Neuronal stem cell (in vitro differentiated cells): ENCODE measurements around the gene RAP1GAP2.

Experiments
- DNase-seq: peaks from one replicate; pipeline ENCODE4 v3.0.0-alpha.2; 2013; ENCODE audit warnings: low spot score
- H2AFZ ChIP-seq: one replicate; pipeline ENCODE4 v1.6.1; 2013; ENCODE audit warnings: mild to moderate bottlenecking, low read length, inconsistent platforms
- H2AK5ac ChIP-seq: 2 replicates; pipeline ENCODE4 v1.6.1; 2013; ENCODE audit warnings: low read depth, mild to moderate bottlenecking, inconsistent platforms, low read length, moderate library complexity, mixed read lengths
- H2BK120ac ChIP-seq: 2 replicates; pipeline ENCODE4 v1.6.1; 2013; ENCODE audit warnings: low read depth, mild to moderate bottlenecking, inconsistent platforms, low read length, moderate library complexity, mixed read lengths
- H2BK12ac ChIP-seq: one replicate; pipeline ENCODE4 v1.6.1; 2013; ENCODE audit warnings: low read length, inconsistent platforms
- H2BK15ac ChIP-seq: 2 replicates; pipeline ENCODE4 v1.6.1; 2013; ENCODE audit warnings: mild to moderate bottlenecking, low read length, inconsistent platforms, mixed read lengths
- H2BK5ac ChIP-seq: one replicate; pipeline ENCODE4 v1.6.1; 2013; ENCODE audit warnings: inconsistent platforms, mild to moderate bottlenecking, low read length, moderate library complexity
- H3K14ac ChIP-seq: one replicate; pipeline ENCODE4 v1.6.1; 2013; ENCODE audit warnings: low read length, inconsistent platforms
- H3K18ac ChIP-seq: 2 replicates; pipeline ENCODE4 v1.6.1; 2013; ENCODE audit warnings: low read length, inconsistent platforms
- H3K23ac ChIP-seq: 2 replicates; pipeline ENCODE4 v1.6.1; 2013; ENCODE audit warnings: low read depth, mild to moderate bottlenecking, mixed read lengths, low read length, inconsistent platforms; ENCODE audit not compliant: poor library complexity
- H3K27ac ChIP-seq: replicated peaks from 3 replicates; pipeline ENCODE4 v1.5.1; 2013; ENCODE audit warnings: low read length, inconsistent platforms
- H3K27me3 ChIP-seq, 3 experiments: 2 replicates each; pipeline ENCODE4 v1.6.1; 2013; ENCODE audit warnings: low read length in 3 of 3, mild to moderate bottlenecking in 2 of 3, inconsistent platforms in 1 of 3, low read depth in 1 of 3, mixed read lengths in 1 of 3, moderate library complexity in 1 of 3; ENCODE audit not compliant: control insufficient read depth in 3 of 3, insufficient read depth in 3 of 3
- H3K36me3 ChIP-seq, 2 donors: replicated peaks in 1 of 2; 2 replicates each; pipeline ENCODE4 v1.6.1; 2013; ENCODE audit warnings: low read length in 2 of 2; ENCODE audit not compliant: control insufficient read depth in 2 of 2, insufficient read depth in 2 of 2
- H3K4ac ChIP-seq: 2 replicates; pipeline ENCODE4 v1.6.1; 2013; ENCODE audit warnings: inconsistent platforms, mild to moderate bottlenecking, low read length, moderate library complexity
- H3K4me1 ChIP-seq, 2 donors: 1 replicate in 1 of 2; 2 replicates in 1 of 2; pipeline ENCODE4 v1.6.1; 2013; ENCODE audit warnings: low read length in 2 of 2, low read depth in 1 of 2; ENCODE audit not compliant: control insufficient read depth in 2 of 2, insufficient read depth in 1 of 2
- H3K4me2 ChIP-seq: one replicate; pipeline ENCODE4 v1.6.1; 2013; ENCODE audit warnings: mild to moderate bottlenecking, low read length, inconsistent platforms; ENCODE audit not compliant: insufficient read depth, poor library complexity, severe bottlenecking
- H3K4me3 ChIP-seq, 2 donors: 2 replicates each; pipeline ENCODE4 v1.5.1; 2013; ENCODE audit warnings: low read length in 2 of 2, mild to moderate bottlenecking in 2 of 2, inconsistent platforms in 1 of 2, moderate library complexity in 1 of 2
- H3K79me1 ChIP-seq: one replicate; pipeline ENCODE4 v1.6.1; 2013; ENCODE audit warnings: low read depth, mild to moderate bottlenecking, inconsistent platforms, low read length, moderate library complexity
- H3K9ac ChIP-seq: one replicate; pipeline ENCODE4 v1.6.1; 2013; ENCODE audit warnings: mild to moderate bottlenecking, low read depth, low read length, inconsistent platforms; ENCODE audit not compliant: poor library complexity
- H3K9me3 ChIP-seq, 2 donors: replicated peaks in 1 of 2; 2 replicates each; pipeline versions ENCODE3 to v1.6.1; 2013; ENCODE audit warnings: low read length in 2 of 2, mild to moderate bottlenecking in 2 of 2, inconsistent platforms in 1 of 2, low read depth in 1 of 2, mixed read lengths in 1 of 2, moderate library complexity in 1 of 2; ENCODE audit not compliant: control insufficient read depth in 2 of 2, insufficient read depth in 1 of 2
- H4K8ac ChIP-seq: one replicate; pipeline ENCODE4 v1.6.1; 2013; ENCODE audit warnings: low read depth, mild to moderate bottlenecking, inconsistent platforms, low read length, moderate library complexity
- H4K91ac ChIP-seq: one replicate; pipeline ENCODE4 v1.6.1; 2013; ENCODE audit warnings: low read length, low read depth, mild to moderate bottlenecking, inconsistent platforms; ENCODE audit not compliant: poor library complexity
- WGBS, 2 donors: extraction: QIAGEN DNeasy Blood & Tissue Kit; methylation state at CpG; one replicate each; pipeline ENCODE4 v1.1.7; 2013; ENCODE audit warnings: missing lambda C conversion rate in 2 of 2, mixed read lengths in 1 of 2; ENCODE audit not compliant: insufficient read length in 2 of 2, insufficient replicate concordance in 1 of 2; ENCODE audit errors: extremely low coverage in 2 of 2; 5-methylcytosine and 5-hydroxymethylcytosine counted together

The RAP1GAP2 gene

DNA sequence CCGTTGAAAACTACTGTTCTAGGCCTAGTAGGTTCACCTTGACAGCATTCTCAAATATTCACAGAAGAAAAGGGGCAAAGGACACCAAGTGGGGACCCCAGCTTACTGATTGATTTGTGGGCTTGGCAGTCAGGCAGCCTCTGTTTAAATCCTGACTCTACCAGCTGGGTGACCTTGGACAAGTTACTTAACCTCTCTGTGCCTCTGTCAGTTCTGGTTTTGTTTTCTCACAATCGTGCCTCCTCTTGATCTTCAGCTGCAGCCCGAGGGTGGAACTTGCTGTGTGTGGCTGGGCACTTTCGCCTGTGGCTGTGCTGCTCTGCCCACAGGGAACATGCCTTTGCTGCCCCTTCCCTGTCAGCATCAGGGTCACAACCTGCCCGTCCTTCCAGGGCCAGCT lies 17.8 kb downstream of the RAP1GAP2 start:
- peak overlapping the region; percentile 53 for H2AFZ ChIP-seq
- H3K27ac ChIP-seq: peak overlapping the region; percentile 8
- peak overlapping the region; percentile 72 for H4K91ac ChIP-seq
- H2BK12ac ChIP-seq: peak overlapping the region; percentile 100
- H4K8ac ChIP-seq: no peak overlapping the region
- peak overlapping the region; percentile 84 for H3K14ac ChIP-seq
- DNase-seq: no peak
- H3K18ac ChIP-seq: peak overlapping the region; percentile 97
- H3K4me3 ChIP-seq: no peak overlapping the region
- peak overlapping the region; percentile 70 for H3K9ac ChIP-seq
- no peak overlapping the region for H3K4me2 ChIP-seq
- no peaks in the 10 kb centered on the region for H3K27me3 ChIP-seq
- peak overlapping the region; percentile 99 for H2AK5ac ChIP-seq
- H2BK5ac ChIP-seq: peak overlapping the region; percentile 93
- peak overlapping the region; percentile 69 for H3K23ac ChIP-seq
- no peaks in the 10 kb centered on the region for H3K9me3 ChIP-seq
- peaks cover 3% of the 10 kb centered on the region for H3K79me1 ChIP-seq
- WGBS, 2 donors: no CpG with 5 or more reads among the region's 5 CpGs
- H2BK15ac ChIP-seq: peak overlapping the region; percentile 98
- peak overlapping the region; percentile 76 for H2BK120ac ChIP-seq
- peak overlapping the region; percentile 91 for H3K4ac ChIP-seq
- H3K36me3 ChIP-seq: no peaks in the 10 kb centered on the region
- peaks cover 0 to 31% of the 10 kb centered on the region in 2 donors for H3K4me1 ChIP-seq

DNA sequence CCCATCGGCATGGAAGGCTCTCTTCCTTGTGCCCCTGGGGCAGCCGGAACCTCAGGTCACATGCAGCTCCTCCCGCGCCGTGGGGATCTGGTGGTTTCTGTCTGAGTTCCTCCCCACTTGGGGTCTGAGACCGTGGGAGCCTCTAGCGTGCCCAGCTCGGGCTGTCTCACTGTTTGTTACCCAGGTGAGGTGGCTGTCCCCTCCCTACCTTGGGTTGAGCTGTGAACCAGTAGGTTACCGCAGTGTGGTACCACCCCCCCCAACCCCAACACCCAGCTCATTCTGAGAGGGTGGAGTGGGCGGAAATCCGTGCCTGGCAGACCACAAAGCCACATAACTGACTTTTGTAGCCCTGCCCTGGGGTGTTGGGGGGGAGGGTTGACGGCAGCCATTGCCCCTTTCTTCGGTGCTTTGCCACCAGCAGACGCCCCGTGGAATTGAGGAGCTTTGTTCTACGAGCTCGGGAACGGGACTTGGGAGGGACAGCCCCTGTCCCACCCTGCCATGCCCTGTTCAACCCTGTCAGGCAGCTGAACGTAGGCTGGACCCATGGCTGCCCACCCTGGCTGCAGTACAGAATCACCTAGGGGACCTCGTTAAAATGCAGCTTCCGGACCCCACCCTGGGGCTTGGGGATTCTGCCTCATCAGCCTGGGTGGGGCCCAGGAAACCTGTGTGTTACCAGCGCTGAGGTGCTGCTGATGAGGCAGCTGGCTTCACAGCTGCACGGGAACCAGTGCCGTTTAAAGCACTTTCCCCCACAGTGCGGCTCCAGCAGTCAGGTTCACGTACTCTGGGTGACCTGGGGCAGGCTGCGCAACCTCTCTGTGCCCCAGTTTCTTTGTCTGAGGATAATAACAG lies 18.5 kb downstream of the RAP1GAP2 start:
- H3K4ac ChIP-seq: peak overlapping the region; percentile 91
- peak overlapping the region; percentile 76 for H2BK120ac ChIP-seq
- H3K79me1 ChIP-seq: peaks cover 3% of the 10 kb centered on the region
- peak overlapping the region; percentile 99 for H2AK5ac ChIP-seq
- no peak overlapping the region for H4K8ac ChIP-seq
- H3K4me1 ChIP-seq: peaks cover 0 to 31% of the 10 kb centered on the region in 2 donors
- H3K27ac ChIP-seq: peak overlapping the region; percentile 8
- no peaks in the 10 kb centered on the region for H3K27me3 ChIP-seq
- no peaks in the 10 kb centered on the region for H3K36me3 ChIP-seq
- H2BK5ac ChIP-seq: peak overlapping the region; percentile 93
- peak overlapping the region; percentile 70 for H3K9ac ChIP-seq
- DNase-seq: no peak
- peak overlapping the region; percentile 97 for H3K18ac ChIP-seq
- no CpG with 5 or more reads among the region's 27 CpGs for WGBS, 2 donors
- H3K14ac ChIP-seq: peak overlapping the region; percentile 84
- H3K9me3 ChIP-seq: no peaks in the 10 kb centered on the region
- H4K91ac ChIP-seq: peak overlapping the region; percentile 72
- peak overlapping the region; percentile 100 for H2BK12ac ChIP-seq
- H3K4me2 ChIP-seq: no peak overlapping the region
- peak overlapping the region; percentile 98 for H2BK15ac ChIP-seq
- peak overlapping the region; percentile 69 for H3K23ac ChIP-seq
- peak overlapping the region; percentile 53 for H2AFZ ChIP-seq
- H3K4me3 ChIP-seq: no peak overlapping the region

DNA sequence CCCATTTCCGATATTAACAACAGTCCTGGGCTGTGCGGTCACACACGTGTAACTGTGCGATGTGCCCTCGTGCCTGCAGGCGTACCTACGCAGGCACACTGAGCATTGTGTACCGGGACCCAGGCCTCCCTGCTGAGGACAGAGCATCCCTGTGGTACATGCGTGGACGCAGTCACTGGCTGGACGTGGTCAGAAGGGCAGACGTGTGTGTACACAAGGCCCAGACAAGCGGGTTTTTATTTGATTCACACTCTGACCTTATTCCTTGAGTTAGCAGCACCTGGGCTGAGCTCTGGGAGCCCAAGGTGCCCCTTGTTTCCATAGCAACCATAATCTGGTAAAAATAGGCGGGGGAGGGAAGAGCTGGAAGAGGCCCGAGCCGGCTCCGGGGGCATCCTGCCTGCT lies 19.5 kb downstream of the RAP1GAP2 start:
- no peak overlapping the region for H2AFZ ChIP-seq
- no peak overlapping the region for H3K4me2 ChIP-seq
- H3K79me1 ChIP-seq: peaks cover 3% of the 10 kb centered on the region
- H2BK5ac ChIP-seq: peak overlapping the region; percentile 57
- H3K14ac ChIP-seq: peak overlapping the region; percentile 22
- H2AK5ac ChIP-seq: peak overlapping the region; percentile 49
- H3K4me1 ChIP-seq: peaks cover 0 to 30% of the 10 kb centered on the region in 2 donors
- H3K27ac ChIP-seq: peak overlapping the region; percentile 12
- H4K91ac ChIP-seq: no peak overlapping the region
- H2BK12ac ChIP-seq: peak overlapping the region; percentile 87
- no peak overlapping the region for H3K4me3 ChIP-seq
- no peaks in the 10 kb centered on the region for H3K36me3 ChIP-seq
- peak overlapping the region; percentile 88 for H3K18ac ChIP-seq
- no peaks in the 10 kb centered on the region for H3K27me3 ChIP-seq
- H2BK120ac ChIP-seq: no peak overlapping the region
- no peak overlapping the region for H4K8ac ChIP-seq
- H3K4ac ChIP-seq: no peak overlapping the region
- no peak overlapping the region for H3K9ac ChIP-seq
- H3K9me3 ChIP-seq: no peaks in the 10 kb centered on the region
- whole genome bisulfite sequencing, 2 donors: no CpG with 5 or more reads among the region's 17 CpGs
- DNase-seq: no peak
- no peak overlapping the region for H2BK15ac ChIP-seq
- H3K23ac ChIP-seq: no peak overlapping the region

DNA sequence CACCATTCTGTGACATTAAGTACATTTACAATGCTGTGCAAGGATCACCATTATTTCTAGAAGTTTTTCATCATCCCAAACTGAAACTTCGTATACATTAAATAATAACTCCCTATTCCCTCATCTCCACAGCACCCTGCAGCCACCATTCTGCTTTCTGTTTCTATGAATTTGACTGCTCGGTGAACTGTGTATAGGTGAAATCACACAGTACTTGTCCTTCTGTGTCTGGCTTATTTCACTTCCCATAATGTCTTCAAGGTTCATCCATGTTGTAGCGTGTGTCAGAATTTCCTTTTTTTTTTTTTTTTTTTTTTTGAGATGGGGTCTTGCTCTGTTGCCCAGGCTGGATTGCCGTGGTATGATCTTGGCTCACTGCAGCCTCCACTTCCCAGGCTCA lies 20.4 kb downstream of the RAP1GAP2 start:
- H3K18ac ChIP-seq: no peak overlapping the region
- H3K4me1 ChIP-seq: peaks cover 0 to 21% of the 10 kb centered on the region in 2 donors
- H2BK5ac ChIP-seq: no peak overlapping the region
- no peak overlapping the region for H3K4ac ChIP-seq
- peaks cover 3% of the 10 kb centered on the region for H3K79me1 ChIP-seq
- no peak for DNase-seq
- no peak overlapping the region for H2BK120ac ChIP-seq
- H3K14ac ChIP-seq: no peak overlapping the region
- H4K8ac ChIP-seq: no peak overlapping the region
- no peak overlapping the region for H3K9ac ChIP-seq
- no peak overlapping the region for H3K23ac ChIP-seq
- no peak overlapping the region for H2BK15ac ChIP-seq
- no peak overlapping the region for H2AFZ ChIP-seq
- no peaks in the 10 kb centered on the region for H3K9me3 ChIP-seq
- no peaks in the 10 kb centered on the region for H3K27me3 ChIP-seq
- no peaks in the 10 kb centered on the region for H3K36me3 ChIP-seq
- WGBS, 2 donors: no CpG with 5 or more reads among the region's 4 CpGs
- no peak overlapping the region for H2AK5ac ChIP-seq
- H4K91ac ChIP-seq: no peak overlapping the region
- H3K27ac ChIP-seq: no peak overlapping the region
- no peak overlapping the region for H2BK12ac ChIP-seq
- H3K4me2 ChIP-seq: no peak overlapping the region
- H3K4me3 ChIP-seq: no peak overlapping the region
